GM23338 (cell line): Measurements from ENCODE around the gene MFRP. TPM values are rescaled to one million over a fixed set of nuclear protein-coding genes. Genes with fewer than 3 reads are reported as not detected.

Experiments used
- CTCF ChIP-seq, 2 experiments: fragments of 200-600 bp in 1 of 2; sonication (generic) in 1 of 2; conservative IDR thresholded peaks; 2 replicates each; pipeline versions ENCODE4 v1.5.1 to v1.6.1; 2016 to 2017; ENCODE audit warnings: antibody characterized with exemption in 2 of 2, low read depth in 2 of 2, mild to moderate bottlenecking in 2 of 2, moderate library complexity in 1 of 2
- EZH2phosphoT487 ChIP-seq: fragments of 200-600 bp; sonication (generic); IDR thresholded peaks from one replicate; pipeline ENCODE4 v1.8.1; 2018; ENCODE audit warnings: antibody characterized with exemption; ENCODE audit not compliant: unreplicated experiment
- NANOG ChIP-seq: IDR thresholded peaks from 2 replicates; pipeline ENCODE4 v1.6.1; 2016; ENCODE audit warnings: antibody characterized with exemption, borderline replicate concordance
- POLR2AphosphoS5 ChIP-seq: IDR thresholded peaks from 2 replicates; pipeline ENCODE4 v1.6.1; 2016; ENCODE audit warnings: antibody characterized with exemption, low read depth
- REST ChIP-seq: IDR thresholded peaks from one replicate; pipeline ENCODE4 v1.6.1; 2018; ENCODE audit warnings: antibody characterized with exemption; ENCODE audit not compliant: unreplicated experiment
- STAT1 ChIP-seq: IDR thresholded peaks from one replicate; pipeline ENCODE4 v1.6.1; 2016; ENCODE audit warnings: antibody characterized with exemption; ENCODE audit not compliant: unreplicated experiment
- ZNF331 ChIP-seq: fragments of 250-450 bp; sonication (Bioruptor Pico); IDR thresholded peaks from 2 replicates; pipeline ENCODE4 v1.5.0; 2020; ENCODE audit warnings: low read depth, mild to moderate bottlenecking, moderate library complexity
- ZNF462 ChIP-seq: fragments of 250-450 bp; sonication (Bioruptor Pico); IDR thresholded peaks from 2 replicates; pipeline ENCODE4 v1.5.0; 2020; ENCODE audit warnings: mild to moderate bottlenecking, moderate library complexity
- polyA plus RNA-seq: library from polyadenylated mRNA; unstranded; fragments of >200 nt; fragmentation: Nextera tagmentation; extraction: Ambion mirVana; gene quantifications from 2 replicates; pipeline ENCODE4 v1.2.1, GENCODE V29; 2016
- total RNA-seq: library from RNA; depleted of rRNA; stranded (reverse); fragments of >200 nt; shearing (Covaris generic); gene quantifications from 2 replicates; pipeline ENCODE4 v1.2.3, GENCODE V29; 2014

Gene MFRP
- total and polyA plus RNA-seq, 2 experiments from 2014 or later = 0.03 TPM; not detected in 1

GRCh38 chr11:119361941-119362725 lies 15.6 kb upstream of the MFRP start (continued):
- TF ChIP-seq ZNF462 (CRISPR knock-in tag) (no peak), POLR2AphosphoS5 (no peak), STAT1 (no peak), EZH2phosphoT487 (no peak), REST (no peak), ZNF331 (CRISPR knock-in tag) (no peak), NANOG (no peak), CTCF (conservative IDR thresholded peaks at IDR 0.05; ENCODE audit: low read depth in 2 of 2) (no peak)
